Upper lobe of right lung (tissue), 1 donor: Measurements from ENCODE around the gene NRP2. TPM values are rescaled to one million over a fixed set of nuclear protein-coding genes. Genes with fewer than 3 reads are reported as not detected.

Experiments
- ATAC-seq: fragments of 200-7000 bp; cut with Tn5 transposase; one replicate; pipeline ENCODE4 v1.9.1; 2020; ENCODE audit warnings: mild to moderate bottlenecking, moderate library complexity
- DNase-seq: peaks from one replicate; pipeline ENCODE4 v3.0.0-alpha.2; 2020
- H3K27ac ChIP-seq: fragments of 200-600 bp; one replicate; pipeline ENCODE4 v1.8.0; 2022
- H3K27me3 ChIP-seq: fragments of 200-600 bp; one replicate; pipeline ENCODE4 v1.8.0; 2022; ENCODE audit warnings: mild to moderate bottlenecking
- H3K36me3 ChIP-seq: fragments of 200-600 bp; one replicate; pipeline ENCODE4 v1.8.0; 2022
- H3K4me1 ChIP-seq: fragments of 200-600 bp; one replicate; pipeline ENCODE4 v1.8.0; 2022
- H3K4me3 ChIP-seq: fragments of 200-600 bp; one replicate; pipeline ENCODE4 v1.8.0; 2022; ENCODE audit warnings: mild to moderate bottlenecking
- H3K9me3 ChIP-seq: fragments of 200-600 bp; one replicate; pipeline ENCODE4 v1.8.0; 2022
- CTCF ChIP-seq: fragments of 200-600 bp; IDR thresholded peaks from one replicate; pipeline ENCODE4 v1.8.0; 2022; ENCODE audit warnings: antibody characterized with exemption
- intact Hi-C: fragments of 100-400 bp; cut with DNase I; formaldehyde crosslinking; loops from one replicate; pipeline ENCODE4 v1.11.0; 2022
- total RNA-seq: library from RNA; stranded (reverse); fragmentation: NEBNext Ultra II Directional; extraction: Animal tissue kit (Norgen Biotek cat#: 25700); gene quantifications from one replicate; pipeline ENCODE4 v1.2.1, GENCODE V29; 2021
- donor health status: DM: no; HTN: yes; CAD: no; lungs with severe emphysema.

Gene NRP2
- total RNA-seq, 1 donor from 2014 or later: 75.3 TPM

- Histone ChIP-seq H3K9me3 (no peaks in the 10 kb centered on the region), H3K36me3 (no peaks in the 10 kb centered on the region), H3K27ac (peak overlapping the region; percentile 70), H3K4me3 (peak overlapping the region; percentile 72), H3K4me1 (peaks cover 35% of the 10 kb centered on the region), H3K27me3 (no peaks in the 10 kb centered on the region)
- ATAC-seq (peak; percentile 58), DNase-seq (peak; percentile 79)
- no peak for TF ChIP-seq CTCF
- intact Hi-C loops: no loop called here
Observed at GRCh38 chr2:205685314-205686055, 3.2 kb downstream of the NRP2 start.

GRCh38 chr2:205686056-205686782 is 3.9 kb downstream of the NRP2 start:
- H3K27ac ChIP-seq: peak overlapping the region; percentile 70
- H3K4me1 ChIP-seq: peaks cover 34% of the 10 kb centered on the region
- no peak for TF ChIP-seq CTCF
- H3K27me3 ChIP-seq: no peaks in the 10 kb centered on the region
- intact Hi-C loops: no loop called here
- ATAC-seq (no peak), DNase-seq (no peak)
- H3K9me3 ChIP-seq: no peaks in the 10 kb centered on the region
- H3K36me3 ChIP-seq: no peaks in the 10 kb centered on the region
- H3K4me3 ChIP-seq: peak overlapping the region; percentile 72

GRCh38 chr2:205686783-205687640 is 4.7 kb downstream of the NRP2 start:
- intact Hi-C loops: no loop called here
- Histone ChIP-seq H3K27ac (peak overlapping the region; percentile 70), H3K4me3 (peak overlapping the region; percentile 72), H3K4me1 (peaks cover 31% of the 10 kb centered on the region), H3K9me3 (no peaks in the 10 kb centered on the region), H3K36me3 (no peaks in the 10 kb centered on the region), H3K27me3 (no peaks in the 10 kb centered on the region)
- DNase-seq: no peak
- no peak for ATAC-seq
- TF ChIP-seq CTCF: no peak

GRCh38 chr2:205687641-205687956 is 5.3 kb downstream of the NRP2 start:
- Histone ChIP-seq H3K36me3 (no peaks in the 10 kb centered on the region), H3K27ac (no peak overlapping the region), H3K9me3 (no peaks in the 10 kb centered on the region), H3K4me3 (no peak overlapping the region), H3K4me1 (peaks cover 31% of the 10 kb centered on the region), H3K27me3 (no peaks in the 10 kb centered on the region)
- no peak for TF ChIP-seq CTCF
- ATAC-seq (no peak), DNase-seq (no peak)
- intact Hi-C loops: no loop called here

GRCh38 chr2:205688417-205689200 is 6.3 kb downstream of the NRP2 start:
- no peak for TF ChIP-seq CTCF
- Histone ChIP-seq H3K4me3 (no peak overlapping the region), H3K27ac (no peak overlapping the region), H3K27me3 (no peaks in the 10 kb centered on the region), H3K4me1 (peaks cover 31% of the 10 kb centered on the region), H3K9me3 (no peaks in the 10 kb centered on the region), H3K36me3 (no peaks in the 10 kb centered on the region)
- intact Hi-C loops: no loop called here
- DNase-seq (no peak), ATAC-seq (no peak)
